Cardiac fibroblast (primary cell): ENCODE data around the gene USP38.
A peak's percentile ranks its signal among the peaks of the same experiment; 100 is the strongest.

Source experiments
- DNase-seq, 2 donors: peaks; one replicate each; pipeline versions ENCODE4 v3.0.0 to v3.0.0-alpha.2; 2010; ENCODE audit warnings: low read depth in 2 of 2
- H3K4me3 ChIP-seq, 2 donors: replicated peaks in 1 of 2; 1 replicate in 1 of 2; 2 replicates in 1 of 2; pipeline ENCODE4 v1.5.1; 2011; ENCODE audit warnings: low read depth in 2 of 2, low read length in 2 of 2, mild to moderate bottlenecking in 2 of 2, moderate library complexity in 1 of 2
- TF ChIP-seq, protein P1 (sequence below): IDR thresholded peaks from one replicate; pipeline ENCODE4 v1.5.1; 2011; ENCODE audit warnings: low read depth, mild to moderate bottlenecking, low read length, inconsistent platforms

Gene USP38

DNA sequence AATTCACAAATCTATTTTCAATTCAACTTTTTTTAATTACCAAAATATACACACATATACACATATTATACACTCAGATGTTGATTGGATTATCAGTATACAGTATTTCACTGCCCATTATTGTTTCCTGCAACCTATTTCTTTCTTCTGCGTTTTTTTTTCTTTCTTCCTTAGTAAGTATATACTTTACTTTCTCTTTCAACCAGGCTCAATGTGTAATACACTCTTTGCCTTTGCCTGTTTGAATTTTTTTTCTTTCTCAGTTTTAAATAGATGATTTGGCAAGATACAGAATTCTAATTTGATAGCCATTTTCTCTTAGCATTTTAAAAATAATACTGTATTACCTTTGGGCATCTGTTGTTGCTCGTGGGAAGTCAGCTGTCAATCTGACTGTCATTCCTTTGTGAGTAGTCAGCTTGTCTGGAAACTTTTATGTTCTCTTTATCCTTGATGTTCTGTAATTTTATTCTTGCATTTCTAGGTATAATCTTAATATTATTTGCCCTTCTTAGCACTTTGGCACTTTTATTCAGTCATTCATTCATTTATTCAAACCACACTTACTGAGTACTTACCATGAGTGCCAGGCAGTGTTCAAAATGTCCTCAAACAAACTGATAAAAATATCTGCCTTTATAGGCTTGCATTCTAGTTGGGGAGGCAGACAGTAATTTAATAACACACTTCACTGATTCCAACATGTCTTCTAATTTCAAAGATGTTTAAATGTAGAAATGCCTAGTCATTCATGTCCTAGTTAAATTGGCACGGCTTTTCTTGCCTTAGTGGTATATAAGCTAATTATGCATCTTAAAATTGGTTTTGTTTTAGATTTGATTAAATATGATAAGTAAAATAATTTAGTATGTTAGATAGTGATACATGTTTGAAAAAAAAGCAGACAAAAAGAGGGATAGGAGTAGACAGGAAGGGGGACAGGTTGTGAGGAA lies 3.7 kb downstream of the USP38 start:
- TF ChIP-seq, protein P1, sequence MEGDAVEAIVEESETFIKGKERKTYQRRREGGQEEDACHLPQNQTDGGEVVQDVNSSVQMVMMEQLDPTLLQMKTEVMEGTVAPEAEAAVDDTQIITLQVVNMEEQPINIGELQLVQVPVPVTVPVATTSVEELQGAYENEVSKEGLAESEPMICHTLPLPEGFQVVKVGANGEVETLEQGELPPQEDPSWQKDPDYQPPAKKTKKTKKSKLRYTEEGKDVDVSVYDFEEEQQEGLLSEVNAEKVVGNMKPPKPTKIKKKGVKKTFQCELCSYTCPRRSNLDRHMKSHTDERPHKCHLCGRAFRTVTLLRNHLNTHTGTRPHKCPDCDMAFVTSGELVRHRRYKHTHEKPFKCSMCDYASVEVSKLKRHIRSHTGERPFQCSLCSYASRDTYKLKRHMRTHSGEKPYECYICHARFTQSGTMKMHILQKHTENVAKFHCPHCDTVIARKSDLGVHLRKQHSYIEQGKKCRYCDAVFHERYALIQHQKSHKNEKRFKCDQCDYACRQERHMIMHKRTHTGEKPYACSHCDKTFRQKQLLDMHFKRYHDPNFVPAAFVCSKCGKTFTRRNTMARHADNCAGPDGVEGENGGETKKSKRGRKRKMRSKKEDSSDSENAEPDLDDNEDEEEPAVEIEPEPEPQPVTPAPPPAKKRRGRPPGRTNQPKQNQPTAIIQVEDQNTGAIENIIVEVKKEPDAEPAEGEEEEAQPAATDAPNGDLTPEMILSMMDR, result no peak
- peak overlapping the region in 1 of 2 donors; percentile 77 for H3K4me3 ChIP-seq
- peak in 1 of 2 donors; percentile 19 for DNase-seq

DNA sequence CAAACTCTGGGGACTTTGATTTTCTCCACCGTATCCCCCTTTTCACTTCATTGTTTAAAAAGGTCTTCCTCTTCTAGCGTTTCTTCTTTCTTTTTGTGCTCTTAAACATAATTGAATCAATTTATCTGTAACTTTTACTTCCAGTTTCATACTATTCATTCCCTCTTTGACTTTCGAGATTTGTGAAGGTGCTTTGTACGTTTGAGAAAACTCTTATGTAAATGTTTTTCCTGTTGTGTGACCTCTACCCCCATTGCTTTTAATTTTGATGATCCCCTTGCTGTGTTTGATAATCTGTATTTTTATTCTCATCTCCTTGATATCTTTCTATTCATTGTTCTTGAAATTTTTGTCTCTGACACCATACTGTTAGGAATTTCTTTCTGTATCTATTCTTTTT lies 4.8 kb downstream of the USP38 start:
- TF ChIP-seq, protein P1, result no peak
- DNase-seq, result no peak
- H3K4me3 ChIP-seq, result no peak overlapping the region

DNA sequence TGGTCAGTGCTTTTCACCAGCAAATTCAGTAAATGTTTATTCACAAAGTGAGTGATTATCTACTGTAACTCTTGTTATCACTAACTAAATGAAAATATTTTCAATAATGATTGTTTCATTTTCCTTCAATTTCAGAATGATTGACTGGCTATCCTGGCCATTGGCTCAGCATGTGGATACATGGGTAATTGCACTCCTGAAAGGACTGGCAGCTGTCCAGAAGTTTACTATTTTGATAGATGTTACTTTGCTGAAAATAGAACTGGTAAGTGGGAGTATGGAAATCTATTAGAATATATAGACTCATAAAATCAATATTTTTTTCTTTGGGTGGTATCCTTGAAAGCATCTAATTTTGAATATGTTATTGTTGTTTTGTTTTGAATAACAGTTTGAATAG lies 10.9 kb downstream of the USP38 start:
- TF ChIP-seq, protein P1, result no peak
- DNase-seq, result no peak
- H3K4me3 ChIP-seq, result no peak overlapping the region

DNA sequence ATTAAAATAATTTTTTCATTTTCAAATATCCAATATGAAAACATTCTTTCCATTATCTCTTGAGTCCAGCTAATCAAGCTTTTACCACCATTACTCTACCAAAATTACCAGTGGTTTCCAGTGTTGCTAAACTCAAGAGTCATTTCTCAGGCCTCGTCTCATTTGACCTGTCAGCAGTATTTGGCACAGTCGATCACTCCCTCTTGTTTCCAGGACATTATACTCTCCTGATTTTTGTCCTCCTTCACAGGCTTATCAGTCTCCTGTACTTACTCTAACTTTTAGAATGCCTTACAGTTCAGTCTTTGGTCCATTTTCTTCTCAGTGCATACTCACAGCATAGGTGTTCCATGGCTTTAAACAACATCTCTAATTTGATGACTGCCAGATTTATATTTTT lies 11.6 kb downstream of the USP38 start:
- no peak overlapping the region for H3K4me3 ChIP-seq
- DNase-seq, result no peak
- TF ChIP-seq, protein P1, result no peak

DNA sequence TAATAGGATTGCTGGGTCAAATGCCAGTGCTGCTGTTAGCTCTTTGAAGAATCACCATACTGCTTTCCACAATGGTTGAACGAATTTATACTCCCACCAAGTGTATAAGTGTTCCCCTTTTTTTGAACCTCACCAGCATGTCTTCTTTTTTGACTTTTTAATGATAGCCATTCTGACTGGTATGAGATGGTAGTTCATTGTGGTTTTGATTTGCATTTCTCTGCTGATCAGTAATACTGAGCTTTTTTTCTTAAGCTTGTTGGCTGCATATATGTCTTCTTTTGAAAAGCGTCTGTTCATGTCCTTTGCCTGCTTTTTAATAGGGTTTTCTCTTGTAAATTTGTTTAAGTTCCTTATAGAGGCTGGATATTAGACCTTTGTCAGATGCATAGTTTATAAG lies 14.8 kb downstream of the USP38 start:
- TF ChIP-seq, protein P1, result no peak
- no peak overlapping the region for H3K4me3 ChIP-seq
- DNase-seq, result no peak

DNA sequence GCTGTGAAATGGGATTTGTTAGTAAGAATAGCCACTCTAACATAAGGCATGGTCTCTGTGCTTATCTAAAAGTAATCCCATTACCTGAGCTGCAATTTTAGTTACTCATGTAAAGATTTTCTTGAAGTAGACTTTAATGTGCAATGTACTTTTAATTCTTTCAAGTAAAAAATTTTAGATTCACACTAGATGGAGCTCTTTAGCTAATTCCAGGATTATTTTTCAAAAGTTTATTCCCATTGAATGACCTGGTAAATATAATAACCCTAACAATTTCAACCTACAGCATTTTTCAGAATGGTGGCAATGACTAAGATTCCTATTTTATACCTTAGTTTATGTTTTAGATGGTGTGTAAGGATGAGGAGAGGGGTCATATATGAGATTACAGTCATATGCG lies 18.1 kb downstream of the USP38 start:
- peak; percentile 44 to 50 for DNase-seq
- TF ChIP-seq, protein P1, result peak; percentile 29
- H3K4me3 ChIP-seq, result no peak overlapping the region

DNA sequence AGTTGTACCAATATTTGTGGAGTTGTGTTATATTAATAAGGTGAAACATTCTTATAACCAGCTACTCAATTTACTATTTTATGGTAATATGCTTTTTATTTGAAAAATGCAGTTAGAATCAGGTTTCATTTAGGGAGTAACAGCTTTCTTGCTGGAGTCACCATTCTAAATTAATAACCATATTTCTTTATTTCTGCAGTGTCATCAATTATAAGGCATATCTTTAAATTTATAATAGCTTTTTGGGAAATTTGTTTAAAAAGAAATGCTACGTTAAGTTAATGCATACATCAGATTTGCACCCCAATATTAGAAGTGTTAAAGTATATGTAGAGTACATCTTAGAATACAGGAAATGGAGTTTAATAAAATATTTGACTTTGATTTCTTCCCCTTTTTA lies 18.9 kb downstream of the USP38 start:
- no peak overlapping the region for H3K4me3 ChIP-seq
- TF ChIP-seq, protein P1, result no peak
- DNase-seq, result no peak
